ENCODE measurements around the gene HS1BP3. TPM values are rescaled to one million over a fixed set of nuclear protein-coding genes. Genes with fewer than 3 reads are reported as not detected.

The HS1BP3 gene
- total RNA-seq, 1 donor from 2014 or later = 22.1 TPM

DNA sequence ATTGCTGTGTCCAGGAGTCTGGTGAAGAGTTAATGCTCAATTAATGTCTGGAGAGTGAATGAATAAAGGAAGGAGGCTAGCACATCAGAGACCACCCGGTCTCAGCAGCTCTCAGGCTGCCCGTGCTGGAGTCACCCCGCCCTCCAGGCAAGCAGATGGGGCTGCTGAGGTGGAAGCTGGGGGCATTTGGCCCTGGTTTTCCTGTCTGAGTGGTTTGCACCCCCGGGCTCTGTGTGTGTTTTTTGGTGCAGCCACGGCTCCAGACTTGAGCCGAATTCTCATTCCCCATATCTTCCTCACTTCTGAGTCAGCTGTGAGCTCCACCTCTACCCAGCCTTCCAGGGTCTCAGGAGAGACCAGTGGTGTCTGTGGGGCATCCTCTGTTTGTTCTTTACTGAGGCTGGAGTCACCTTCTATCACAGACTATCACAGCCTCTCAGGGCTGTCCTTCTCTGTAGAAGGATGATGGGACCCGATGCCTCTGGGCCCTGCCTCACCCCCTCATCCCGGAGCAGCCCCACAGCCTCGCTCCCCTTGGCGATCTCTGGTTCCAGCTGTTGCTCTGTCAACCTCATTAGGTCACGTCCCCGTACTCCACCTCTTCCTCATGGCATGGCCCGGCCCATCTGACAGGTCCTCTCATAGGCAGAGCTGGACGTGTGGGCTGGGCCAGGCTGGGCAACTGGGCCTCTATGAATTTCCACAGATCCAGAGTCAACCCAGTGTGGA lies 60.8 kb downstream of the HS1BP3 start:
- DNase-seq (ENCODE audit: extremely low spot score, unreplicated experiment) = no peak

GRCh38 chr2:20588918-20589871 lies 61.7 kb downstream of the HS1BP3 start:
- H3K9me3 Mint-ChIP-seq = no peaks in the 10 kb centered on the region
- no peak for TF ChIP-seq CTCF (conservative IDR thresholded peaks at IDR 0.05)
- DNase-seq (ENCODE audit: extremely low spot score, unreplicated experiment) = no peak
- peaks cover 22% of the 10 kb centered on the region for H3K4me1 Mint-ChIP-seq (ENCODE audit: unreplicated experiment)
- H3K4me3 Mint-ChIP-seq = no peak overlapping the region
- peak overlapping the region; percentile 62 for H3K27ac Mint-ChIP-seq
- H3K36me3 Mint-ChIP-seq = no peaks in the 10 kb centered on the region
- no peaks in the 10 kb centered on the region for H3K27me3 Mint-ChIP-seq

More for the DNA sequence above, 60.8 kb downstream of the HS1BP3 start:
- H3K27ac Mint-ChIP-seq = no peak overlapping the region
- no peaks in the 10 kb centered on the region for H3K36me3 Mint-ChIP-seq
- peaks cover 16% of the 10 kb centered on the region for H3K4me1 Mint-ChIP-seq (ENCODE audit: unreplicated experiment)
- no peaks in the 10 kb centered on the region for H3K9me3 Mint-ChIP-seq
- no peak overlapping the region for H3K4me3 Mint-ChIP-seq
- TF ChIP-seq CTCF (conservative IDR thresholded peaks at IDR 0.05) = no peak
- no peaks in the 10 kb centered on the region for H3K27me3 Mint-ChIP-seq

DNA sequence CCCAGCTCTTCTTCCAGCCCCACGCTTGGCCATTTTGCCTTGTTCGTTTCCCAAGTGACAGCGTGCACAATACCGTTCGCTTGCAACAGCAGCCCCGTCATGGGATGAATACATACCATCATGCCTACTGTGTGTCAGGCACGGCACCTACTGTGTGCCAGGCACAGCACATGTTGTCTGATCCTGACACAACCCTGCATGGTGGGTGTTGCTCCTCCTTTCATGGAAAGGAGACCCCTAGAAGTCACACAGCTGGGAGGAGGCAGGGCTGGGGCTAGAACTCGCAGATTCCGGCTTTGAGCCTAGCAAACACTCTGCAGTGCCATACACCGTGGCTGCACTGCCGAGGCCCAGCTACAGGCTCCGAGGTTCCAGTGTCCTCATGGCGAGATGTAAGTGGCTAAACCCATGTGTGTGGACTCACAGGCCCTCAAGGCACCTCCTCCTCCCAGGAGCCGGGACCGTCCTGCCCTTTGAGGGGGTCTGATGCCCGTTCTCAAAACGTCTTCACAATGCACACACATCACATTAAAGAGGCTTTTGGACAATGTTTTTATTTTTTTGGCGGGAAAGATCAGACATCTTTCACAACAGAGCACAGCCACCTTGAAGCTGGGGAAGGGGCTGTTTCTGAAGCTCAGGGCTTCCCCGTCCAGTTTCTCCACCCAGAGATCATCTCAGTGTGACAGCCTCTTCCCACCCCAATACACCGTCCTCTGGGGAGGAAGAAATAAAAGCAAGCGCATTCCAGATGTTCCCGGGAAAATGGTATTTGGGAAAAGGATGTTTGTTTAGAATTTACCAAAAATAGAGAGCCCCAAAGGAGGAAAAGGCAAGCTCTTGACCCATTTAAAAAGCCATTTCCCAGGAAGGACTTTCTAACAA lies 64.9 kb downstream of the HS1BP3 start:
- Mint-ChIP-seq H3K27me3 (no peaks in the 10 kb centered on the region), H3K4me1 (ENCODE audit: unreplicated experiment) (peaks cover 20% of the 10 kb centered on the region), H3K27ac (no peak overlapping the region), H3K4me3 (peak overlapping the region; percentile 19), H3K9me3 (no peaks in the 10 kb centered on the region), H3K36me3 (no peaks in the 10 kb centered on the region)
- no peak for TF ChIP-seq CTCF (conservative IDR thresholded peaks at IDR 0.05)
- no peak for DNase-seq (ENCODE audit: extremely low spot score, unreplicated experiment)

DNA sequence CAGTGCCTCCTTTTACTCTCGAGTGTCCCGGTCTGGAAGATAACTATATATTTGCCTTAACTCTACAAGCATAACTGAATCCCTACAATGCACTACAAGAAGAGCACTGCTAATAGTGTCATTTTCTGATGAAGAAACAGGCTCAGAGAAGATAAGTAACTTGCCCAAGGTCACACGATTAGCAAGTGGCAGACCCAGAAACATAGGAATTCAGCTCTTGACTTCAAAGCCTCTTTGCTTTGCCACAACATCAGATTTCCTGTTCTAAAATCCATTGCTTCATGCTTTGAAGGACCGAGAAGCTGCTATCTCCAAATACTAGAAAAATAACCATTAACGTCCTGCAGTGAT lies 65.6 kb downstream of the HS1BP3 start:
- Mint-ChIP-seq H3K9me3 (no peaks in the 10 kb centered on the region), H3K27me3 (no peaks in the 10 kb centered on the region), H3K27ac (peak overlapping the region; percentile 89), H3K4me3 (no peak overlapping the region), H3K36me3 (no peaks in the 10 kb centered on the region), H3K4me1 (ENCODE audit: unreplicated experiment) (peaks cover 20% of the 10 kb centered on the region)
- no peak for TF ChIP-seq CTCF (conservative IDR thresholded peaks at IDR 0.05)
- DNase-seq (ENCODE audit: extremely low spot score, unreplicated experiment) = no peak

Data from type B pancreatic cell (in vitro differentiated cells).